ENCODE data around the gene TLX1. TPM values are rescaled to one million over a fixed set of nuclear protein-coding genes. Genes with fewer than 3 reads are reported as not detected.
"Not testable (repeated sequence)": the region's sequence is repeated elsewhere in the genome, so short reads cannot be mapped to it uniquely, and the experiment has no call there.

TLX1 gene
- total RNA-seq, 1 donor from 2014 or later, result not detected

DNA sequence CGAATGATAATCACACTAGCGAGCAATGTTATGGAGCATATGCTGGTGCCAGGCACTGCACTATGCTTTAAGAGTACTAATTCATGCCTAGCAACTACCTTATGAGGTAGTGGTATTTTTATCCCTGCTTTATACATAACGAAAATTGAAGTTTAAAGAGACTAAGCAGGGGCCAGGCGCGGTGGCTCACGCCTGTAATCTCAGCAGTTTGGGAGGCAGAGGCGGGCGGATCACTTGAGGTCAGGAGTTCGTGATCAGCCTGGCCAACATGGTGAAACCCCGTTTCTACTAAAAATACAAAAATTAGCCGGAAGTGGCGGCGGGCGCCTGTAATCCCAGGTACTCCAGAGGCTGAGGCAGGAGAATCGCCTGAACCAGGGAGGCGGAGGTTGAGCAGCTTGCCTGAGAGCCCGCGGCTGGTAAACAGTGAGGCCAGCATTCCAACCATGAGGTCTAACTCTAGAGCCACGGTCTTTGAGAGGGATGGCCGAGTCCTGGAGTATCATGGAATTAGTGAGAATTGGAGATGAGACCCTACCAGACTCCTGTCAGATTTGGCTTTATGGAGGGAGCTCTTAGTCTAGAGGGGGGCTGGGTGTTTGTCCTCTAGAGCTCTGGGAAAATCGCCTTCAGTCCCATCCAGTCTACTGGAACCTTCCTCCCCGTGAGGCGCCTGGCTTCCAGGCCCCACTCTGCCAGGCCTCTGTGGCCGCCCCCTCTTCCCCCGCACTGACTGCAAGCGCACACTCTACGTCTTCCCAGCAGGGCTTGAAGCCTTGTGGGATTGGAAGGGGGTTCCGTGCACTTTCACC lies 11.6 kb downstream of the TLX1 start:
- intact Hi-C loops (cut with DNase I), result loop anchor here (2.0 kb wide), 1 partner anchor 48 kb away; no protein-coding TSS in a partner anchor
- ATAC-seq (ENCODE audit: poor library complexity), result no peak
- DNase-seq, result no peak

DNA sequence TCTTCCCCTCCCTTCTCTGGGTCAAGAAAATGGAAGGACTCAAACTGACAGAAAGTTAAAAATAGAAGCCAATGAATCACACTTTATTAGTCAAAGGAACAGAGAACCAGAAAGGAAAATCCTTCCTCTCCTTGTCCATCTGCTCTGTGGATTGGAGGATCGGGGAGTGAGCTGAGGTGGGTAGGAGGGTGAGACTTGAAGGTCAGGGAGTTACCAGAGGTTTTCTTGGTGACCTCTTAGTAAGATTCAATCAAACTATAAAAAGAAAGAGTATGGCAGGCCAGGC lies 12.2 kb downstream of the TLX1 start:
- intact Hi-C loops (cut with DNase I), result loop anchor here (2.0 kb wide), 1 partner anchor 48 kb away; no protein-coding TSS in a partner anchor
- ATAC-seq (ENCODE audit: poor library complexity) (no peak), DNase-seq (no peak)

DNA sequence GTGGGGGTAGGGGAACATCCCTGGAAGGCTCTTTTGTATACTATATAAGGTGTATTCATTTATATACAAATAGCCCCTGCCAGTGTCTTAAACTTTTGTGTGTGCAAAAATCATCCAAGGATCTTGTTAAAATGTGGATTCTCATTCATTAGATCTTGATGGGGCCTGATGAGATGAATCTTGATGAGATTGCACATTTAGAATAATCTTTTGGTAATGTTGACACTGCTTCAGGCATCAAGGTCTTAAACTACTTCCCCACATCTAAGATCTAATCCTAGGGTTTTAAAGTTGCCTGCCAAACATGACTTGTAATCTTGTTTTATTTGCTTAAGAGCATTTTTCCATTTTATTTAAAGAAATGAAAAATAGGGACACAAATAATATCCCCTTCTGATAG lies 13.0 kb downstream of the TLX1 start:
- DNase-seq (no peak), ATAC-seq (ENCODE audit: poor library complexity) (no peak)
- intact Hi-C loops (cut with DNase I), result no loop called here

DNA sequence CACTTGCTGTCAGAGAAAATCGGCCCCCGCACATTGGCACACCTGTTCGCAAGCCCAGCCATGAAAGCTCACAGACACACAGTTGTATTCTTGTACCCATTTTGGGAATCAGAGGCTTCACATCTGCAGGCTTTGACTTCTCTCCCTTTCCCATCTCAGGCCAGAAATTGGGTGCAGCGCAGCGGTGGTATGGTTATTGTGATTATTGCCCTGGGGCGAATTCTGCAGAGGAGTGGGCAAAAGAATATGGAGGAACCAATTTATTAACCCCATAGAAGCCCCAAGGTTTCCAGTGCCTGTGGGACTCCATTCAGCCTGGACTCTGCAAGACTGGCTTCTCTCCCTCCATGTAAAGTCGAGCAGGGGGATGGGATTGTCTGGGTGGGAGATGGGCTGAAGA lies 14.0 kb downstream of the TLX1 start:
- ATAC-seq (ENCODE audit: poor library complexity), result no peak
- intact Hi-C loops (cut with DNase I), result no loop called here
- no peak for DNase-seq

DNA sequence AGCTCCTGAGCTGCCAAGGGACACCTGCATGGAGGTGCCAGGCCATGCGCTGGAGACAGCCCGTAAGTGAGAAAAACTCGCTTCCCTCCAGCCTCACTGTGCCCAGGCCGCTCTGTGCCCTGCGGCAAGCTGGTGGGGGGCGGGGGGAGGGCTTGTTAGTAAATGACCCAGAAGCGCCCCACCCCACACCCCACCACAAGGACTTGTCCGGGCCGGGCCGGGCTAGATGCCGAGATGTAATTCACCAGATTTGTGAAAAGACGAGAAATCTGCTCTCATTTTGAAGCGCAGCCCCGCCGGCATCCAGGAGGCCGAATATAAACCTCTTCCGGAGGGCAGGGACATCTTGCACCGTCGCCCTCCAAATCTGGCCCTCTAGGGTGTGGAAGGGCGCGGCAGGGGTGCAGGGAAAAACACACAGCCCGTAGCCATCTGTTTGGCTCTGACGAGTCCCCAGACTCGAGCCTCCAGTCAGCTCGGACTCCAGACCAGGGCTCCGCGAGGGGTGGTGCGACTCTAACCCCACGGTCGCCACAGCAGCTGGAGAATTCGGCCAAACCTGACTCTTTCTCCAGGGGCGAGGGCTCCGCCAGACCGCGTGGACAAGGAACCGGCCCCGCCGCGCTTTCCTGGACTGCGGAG lies 14.8 kb downstream of the TLX1 start:
- intact Hi-C loops (cut with DNase I), result no loop called here
- DNase-seq (no peak), ATAC-seq (ENCODE audit: poor library complexity) (no peak)

DNA sequence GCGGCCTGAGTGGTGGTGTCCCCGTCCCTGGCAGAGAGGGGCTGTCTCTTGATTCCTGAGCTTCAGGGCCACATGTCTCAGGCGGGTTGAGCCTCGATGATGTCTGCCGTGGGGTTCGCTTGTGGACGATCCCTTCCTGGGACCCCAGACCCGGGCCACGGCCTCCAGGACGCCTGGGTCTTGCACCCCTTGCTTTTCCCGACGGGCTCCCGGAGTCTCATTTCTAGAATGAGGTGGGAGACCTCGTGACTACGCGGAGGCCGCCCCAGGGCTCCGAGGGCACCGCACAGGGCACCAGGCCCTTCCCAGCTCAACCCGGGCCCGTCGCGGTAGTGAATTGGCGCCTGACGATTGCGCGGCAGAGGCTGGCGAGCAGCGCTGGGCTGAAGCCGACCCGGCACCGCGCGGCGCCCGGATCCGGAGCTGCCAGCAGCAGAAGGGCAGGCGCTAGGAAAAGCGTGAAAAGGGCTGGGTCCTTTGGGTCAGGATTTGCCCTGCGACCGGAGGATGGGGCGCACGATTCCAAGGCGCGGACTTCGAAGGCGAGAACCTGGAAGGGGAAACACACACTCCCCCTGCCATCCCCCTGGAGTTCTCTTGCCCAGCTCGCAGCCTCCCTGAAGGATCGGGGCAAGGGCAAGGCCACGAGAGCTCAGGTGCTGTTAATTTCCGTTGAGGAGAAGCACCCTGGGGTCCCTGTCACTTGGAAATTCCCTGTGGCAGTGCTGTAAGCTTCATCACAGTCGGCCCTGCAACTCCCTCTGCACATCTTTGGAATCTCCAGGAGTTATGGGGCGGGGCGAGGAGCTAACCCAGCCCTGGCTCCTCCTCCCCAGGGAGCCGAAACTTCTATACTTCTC lies 15.5 kb downstream of the TLX1 start:
- DNase-seq, result no peak
- ATAC-seq (ENCODE audit: poor library complexity), result no peak
- intact Hi-C loops (cut with DNase I), result no loop called here

DNA sequence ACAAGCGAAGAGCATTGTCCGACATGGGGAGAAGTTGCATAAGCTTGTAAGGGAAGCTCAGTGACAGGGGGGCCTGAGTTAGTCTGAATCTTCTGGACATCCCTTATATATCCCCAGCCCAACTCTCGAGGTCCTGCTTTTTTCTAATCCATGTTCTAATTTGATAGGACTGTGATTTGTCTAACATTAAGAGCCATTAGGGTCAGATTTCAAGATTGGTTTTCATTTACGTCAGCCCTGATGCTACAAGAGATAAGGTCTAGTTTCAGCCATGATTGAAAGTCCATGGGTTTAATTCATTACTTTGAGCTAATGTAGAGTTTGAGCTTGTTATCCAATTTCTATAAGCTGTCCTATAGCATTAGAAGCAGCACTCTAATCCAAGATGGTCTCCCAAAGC lies 20.3 kb downstream of the TLX1 start:
- DNase-seq (no peak), ATAC-seq (ENCODE audit: poor library complexity) (no peak)
- intact Hi-C loops (cut with DNase I), result no loop called here

DNA sequence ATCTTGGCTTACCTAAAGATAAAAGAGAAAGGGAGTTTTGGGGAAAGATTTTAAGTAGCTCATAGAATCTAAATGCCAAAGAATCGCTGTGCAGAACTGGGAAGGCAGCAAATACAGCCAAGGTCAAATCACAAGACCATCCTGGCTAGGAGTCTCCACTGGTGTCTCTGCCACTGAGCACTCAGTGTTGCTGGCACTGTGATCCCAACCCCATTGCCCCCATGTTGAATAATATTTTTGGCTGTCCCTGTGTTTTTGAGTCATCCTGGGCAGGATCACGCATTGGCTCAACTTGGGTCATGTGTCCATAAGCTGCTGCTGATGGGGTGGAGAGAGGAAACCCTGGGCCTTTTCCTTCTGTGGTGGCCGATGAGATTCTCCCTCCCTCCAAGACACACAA lies 21.2 kb downstream of the TLX1 start:
- ATAC-seq (ENCODE audit: poor library complexity), result no peak
- DNase-seq, result no peak
- intact Hi-C loops (cut with DNase I), result no loop called here

DNA sequence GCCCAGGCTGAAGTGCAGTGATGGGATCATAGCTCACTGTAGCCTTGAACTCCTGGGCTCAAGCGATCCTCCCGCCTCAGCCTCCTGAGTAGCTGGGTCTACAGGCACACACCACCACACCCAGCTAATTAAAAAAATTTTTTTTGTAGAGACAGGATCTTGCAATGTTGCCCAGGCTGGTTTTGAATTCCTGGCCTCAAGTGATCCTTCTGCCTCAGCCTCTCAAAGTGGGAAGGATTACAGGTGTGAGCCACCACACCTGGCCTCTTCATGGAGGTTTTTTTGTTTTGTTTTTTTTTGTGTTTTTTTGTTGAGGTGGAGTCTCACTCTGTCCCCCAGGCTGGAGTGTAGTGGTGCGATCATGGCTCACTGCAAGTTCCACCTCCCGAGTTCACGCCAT lies 23.4 kb downstream of the TLX1 start:
- intact Hi-C loops (cut with DNase I); DNase-seq; ATAC-seq (ENCODE audit: poor library complexity): not testable (repeated sequence)

DNA sequence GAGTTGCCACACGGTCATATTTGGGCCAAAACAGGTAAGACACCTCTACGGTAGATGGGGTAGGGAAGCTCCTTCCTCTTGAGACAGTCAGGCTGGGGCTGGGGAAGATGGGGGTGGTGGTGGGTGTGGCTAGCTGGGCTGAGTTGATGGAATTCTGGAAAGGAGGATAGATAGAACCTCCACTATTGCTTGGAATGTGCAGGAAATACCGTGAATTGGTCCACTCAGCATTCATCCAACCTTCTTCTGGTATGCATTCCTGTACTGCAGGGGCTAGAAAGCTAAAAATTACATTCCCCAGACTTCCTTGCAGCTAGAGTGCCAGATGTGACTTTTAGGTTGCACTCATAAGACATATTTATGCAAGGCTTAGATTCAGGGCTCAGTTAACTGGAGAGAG lies 24.8 kb downstream of the TLX1 start:
- ATAC-seq (ENCODE audit: poor library complexity), result no peak
- DNase-seq, result no peak
- intact Hi-C loops (cut with DNase I), result no loop called here

DNA sequence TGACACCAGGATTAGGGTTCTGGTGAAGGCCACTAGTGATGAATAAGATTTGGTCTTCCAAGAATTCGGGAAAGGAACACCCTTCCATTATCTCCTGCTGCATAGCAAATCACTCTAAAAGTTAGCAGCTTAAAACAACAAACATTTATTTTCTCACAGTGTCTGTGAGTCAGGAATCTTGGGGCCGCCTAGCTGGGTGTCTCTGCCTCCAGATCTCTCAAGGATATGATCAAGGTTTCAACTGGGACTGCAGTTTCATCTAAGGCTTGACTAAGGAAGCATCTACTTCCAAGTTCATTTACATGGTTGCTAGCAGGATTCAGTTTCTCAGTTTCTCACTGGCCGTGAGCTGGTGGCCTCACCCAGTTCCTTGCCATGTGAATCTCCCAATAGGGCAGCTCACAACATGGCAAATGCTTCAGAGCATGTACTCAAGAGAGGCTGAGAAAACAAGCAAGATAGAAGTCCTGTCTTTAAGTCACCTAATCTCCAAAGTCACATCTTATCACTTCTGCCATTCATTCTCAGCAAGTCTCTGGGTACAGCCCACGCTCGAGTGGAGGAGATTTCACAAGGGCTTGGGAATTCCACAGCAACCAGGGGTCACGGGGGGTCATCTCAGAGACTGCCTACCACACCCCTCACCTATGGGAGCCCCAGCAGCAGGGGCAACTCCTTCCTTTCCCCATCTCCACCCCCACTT lies 26.8 kb downstream of the TLX1 start:
- intact Hi-C loops (cut with DNase I), result no loop called here
- ATAC-seq (ENCODE audit: poor library complexity) (no peak), DNase-seq (no peak)

DNA sequence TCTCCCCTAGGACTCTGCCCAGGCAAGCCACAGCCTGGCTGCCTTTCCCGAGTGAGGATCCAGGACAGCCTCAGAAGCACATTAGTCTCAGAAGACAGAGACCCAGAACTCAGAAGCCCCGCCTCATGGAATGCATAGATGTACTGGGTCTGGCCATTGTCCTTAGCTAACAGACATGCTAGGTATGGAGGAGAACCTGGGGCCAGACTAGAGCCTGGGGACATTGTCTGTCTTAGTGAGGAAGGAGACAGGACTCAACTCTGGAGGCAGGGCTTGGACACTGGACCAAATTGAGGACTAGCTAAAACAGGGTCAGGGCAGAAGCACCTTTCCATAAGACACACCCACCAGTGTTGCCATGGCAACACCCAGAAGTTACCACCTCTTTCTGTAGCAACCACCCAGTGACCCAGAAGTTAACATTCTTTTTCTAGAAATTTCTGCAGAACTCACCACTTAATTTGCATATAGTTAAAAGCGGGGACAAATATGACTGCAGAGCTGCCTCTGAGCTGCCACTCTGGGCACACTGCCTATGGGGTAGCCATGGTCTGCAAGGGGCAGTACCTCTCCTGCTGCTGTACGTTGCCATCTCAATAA lies 27.5 kb downstream of the TLX1 start:
- DNase-seq (no peak), ATAC-seq (ENCODE audit: poor library complexity) (no peak)
- intact Hi-C loops (cut with DNase I), result no loop called here

DNA sequence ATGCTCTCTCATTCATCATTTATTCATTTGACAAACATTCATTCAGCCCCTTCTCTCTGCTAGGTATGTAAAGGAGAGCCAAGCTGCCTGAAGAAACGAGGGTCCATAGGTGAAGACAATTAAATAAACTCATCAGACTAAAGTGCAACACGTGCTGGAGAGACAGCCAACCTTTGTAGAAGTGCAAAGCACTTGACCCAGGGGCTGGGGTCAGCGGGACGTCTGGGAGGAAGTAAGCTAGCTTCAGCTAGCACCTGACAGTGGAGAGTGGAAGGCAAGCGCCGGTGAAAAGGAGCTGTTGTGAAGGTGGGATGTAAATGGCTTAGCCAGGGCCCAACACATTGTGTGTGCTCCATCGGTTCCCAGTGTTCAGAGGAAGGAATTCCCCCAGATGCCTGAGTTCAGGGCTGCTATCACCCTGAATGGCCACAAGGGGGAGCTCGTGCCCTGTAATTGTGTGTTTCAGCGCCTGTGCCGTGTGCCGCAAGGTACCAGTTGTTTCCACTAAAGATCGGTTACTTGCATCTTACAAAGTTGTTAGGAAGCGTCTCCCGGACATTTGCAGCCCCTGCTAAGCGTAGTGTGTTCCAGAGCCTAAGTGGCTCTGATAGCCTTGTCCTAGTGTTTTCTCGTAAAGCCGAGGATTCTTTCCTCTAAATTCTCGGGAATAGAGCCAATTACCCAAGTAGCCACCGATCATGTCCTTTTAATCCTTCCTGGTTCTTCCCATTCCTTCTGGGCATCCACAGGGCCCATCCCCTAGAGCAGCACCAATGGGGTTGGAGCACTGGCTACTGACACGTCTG lies 30.6 kb downstream of the TLX1 start:
- DNase-seq (peak; percentile 74), ATAC-seq (ENCODE audit: poor library complexity) (peak; percentile 93)
- intact Hi-C loops (cut with DNase I), result no loop called here

DNA sequence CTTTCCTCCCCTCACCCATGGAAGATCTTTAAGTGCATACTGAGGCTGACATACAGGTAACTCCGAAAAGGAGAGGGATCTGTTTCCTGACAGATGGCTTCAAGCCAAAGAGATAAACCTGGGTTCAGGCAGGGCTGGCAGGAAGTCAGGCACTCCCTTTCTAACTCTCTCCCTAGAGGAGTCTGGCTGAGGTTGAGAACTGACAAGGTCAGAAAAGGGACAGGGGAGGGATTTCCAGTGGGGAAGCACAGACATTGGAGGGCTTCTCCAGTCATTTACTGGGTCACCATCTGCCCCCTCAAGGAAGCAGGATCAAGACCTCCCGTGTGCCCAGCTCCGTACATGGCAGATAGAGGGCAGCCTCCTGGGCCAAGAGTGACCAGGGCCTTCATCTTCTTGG lies 31.6 kb downstream of the TLX1 start:
- intact Hi-C loops (cut with DNase I), result no loop called here
- ATAC-seq (ENCODE audit: poor library complexity), result peak; percentile 9
- no peak for DNase-seq

DNA sequence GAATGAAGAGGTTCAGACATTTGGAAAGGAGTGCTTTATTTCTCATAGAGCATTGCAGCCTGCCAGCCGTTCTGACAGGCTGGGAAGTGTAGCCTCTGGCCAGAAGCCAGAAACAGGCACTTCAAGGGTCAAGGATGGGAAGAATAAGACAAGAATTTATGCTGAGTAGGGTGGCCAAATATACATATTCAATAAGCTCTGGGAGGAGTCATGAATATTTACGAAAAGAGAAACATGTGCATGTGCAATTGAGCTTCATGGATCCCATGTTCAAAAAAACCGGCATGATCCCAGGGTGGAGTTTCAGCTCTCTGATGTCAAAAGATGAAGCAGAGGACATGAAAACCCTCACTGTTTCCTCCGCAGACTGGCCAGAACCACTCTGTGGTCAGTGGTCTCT lies 32.9 kb downstream of the TLX1 start:
- intact Hi-C loops (cut with DNase I), result no loop called here
- DNase-seq (no peak), ATAC-seq (ENCODE audit: poor library complexity) (no peak)

DNA sequence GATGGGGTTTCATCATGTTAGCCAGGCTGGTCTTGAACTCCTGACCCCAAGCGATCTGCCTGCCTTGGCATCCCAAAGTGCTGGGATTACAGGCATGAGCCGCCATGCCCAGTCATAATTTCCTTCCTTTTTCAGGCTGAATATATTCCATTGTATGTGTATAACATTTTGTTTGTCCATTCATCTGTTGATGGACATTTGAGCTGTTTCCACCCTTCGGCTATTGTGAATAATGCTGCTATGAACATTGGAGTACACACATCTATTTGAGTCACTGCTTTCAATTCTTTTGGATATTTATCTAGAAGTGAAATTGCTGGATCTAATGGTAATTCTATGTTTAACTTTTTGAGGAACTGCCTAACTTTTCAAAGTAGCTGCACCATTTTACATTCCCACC lies 34.6 kb downstream of the TLX1 start:
- no peak for ATAC-seq (ENCODE audit: poor library complexity)
- intact Hi-C loops (cut with DNase I), result no loop called here

DNA sequence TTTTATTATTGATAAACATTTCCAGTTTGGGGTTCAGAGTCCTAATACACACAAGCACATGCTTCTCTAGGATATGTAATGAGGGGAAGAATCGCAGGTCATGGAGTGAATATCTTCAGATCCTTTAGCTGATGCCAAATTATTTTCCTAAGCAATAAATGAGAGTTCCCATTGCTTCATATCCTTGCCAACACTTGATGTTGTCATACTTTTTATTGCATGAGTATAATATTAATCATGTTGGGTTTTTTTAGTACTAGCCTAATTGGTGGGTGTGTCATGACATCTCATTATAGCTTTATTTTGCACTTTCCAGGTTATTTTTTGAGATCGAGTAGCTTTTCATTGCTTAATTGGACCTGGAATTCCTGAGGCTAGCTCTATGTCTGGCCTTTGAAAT lies 35.3 kb downstream of the TLX1 start:
- ATAC-seq (ENCODE audit: poor library complexity), result no peak
- no peak for DNase-seq
- intact Hi-C loops (cut with DNase I), result no loop called here

More for the DNA sequence above, 34.6 kb downstream of the TLX1 start:
- DNase-seq, result no peak

DNA sequence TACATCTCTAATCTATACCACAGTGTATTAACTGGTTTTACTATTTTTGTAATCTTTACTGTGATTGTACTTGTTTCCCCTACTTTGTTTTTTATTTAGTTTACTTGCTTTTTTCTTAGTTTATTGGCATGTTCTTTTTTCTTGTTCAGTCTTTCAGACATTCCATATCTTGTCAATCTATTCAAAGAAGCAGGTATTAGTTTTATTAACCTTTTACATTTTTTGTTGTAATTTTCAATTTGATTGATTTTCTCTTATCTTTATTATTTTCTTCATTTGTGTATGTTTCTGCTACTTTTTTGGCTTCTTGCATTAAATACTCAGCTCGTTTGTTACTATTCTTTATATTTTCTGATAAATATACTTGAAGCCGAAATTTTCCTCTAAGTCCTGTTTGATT lies 41.6 kb downstream of the TLX1 start:
- ATAC-seq (ENCODE audit: poor library complexity) (no peak), DNase-seq (no peak)
- intact Hi-C loops (cut with DNase I), result no loop called here

Data from Right ventricle myocardium superior (tissue), 1 donor.